Activated CD4-positive, alpha-beta memory T cell treated with anti-CD3 and anti-CD28 coated beads, Interleukin-2, amount 10 ng/mL, durations not matched to agents 7 days and 5 days (primary cell): ENCODE data around the gene GRM5. TPM values are rescaled to one million over a fixed set of nuclear protein-coding genes. Genes with fewer than 3 reads are reported as not detected.

Experiments
- CTCF ChIA-PET: fragments of 350-600 bp; sonication (Branson Sonifier 250); formaldehyde crosslinking; loops from one replicate; lab custom pipeline; 2021; ENCODE audit warnings: antibody characterized with exemption, inconsistent platforms; lab: Charles Lee
- POLR2A ChIA-PET: fragments of 350-600 bp; sonication (Branson Sonifier 250); formaldehyde crosslinking; loops from one replicate; lab custom pipeline; 2021; ENCODE audit warnings: antibody characterized with exemption; lab: Charles Lee
- DNase-seq: peaks from one replicate; pipeline ENCODE4 v3.0.0-alpha.2; 2020
- H3K27ac Mint-ChIP-seq: one replicate; pipeline ENCODE4 v1.8.0; 2021; ENCODE audit warnings: mild to moderate bottlenecking, mixed read lengths
- H3K27me3 Mint-ChIP-seq: one replicate; pipeline ENCODE4 v1.8.0; 2021; ENCODE audit warnings: mixed read lengths
- H3K36me3 Mint-ChIP-seq: one replicate; pipeline ENCODE4 v1.8.0; 2021; ENCODE audit warnings: low read depth, mixed read lengths
- H3K4me1 Mint-ChIP-seq: one replicate; pipeline ENCODE4 v1.8.0; 2021; ENCODE audit warnings: mixed read lengths
- H3K4me3 Mint-ChIP-seq: one replicate; pipeline ENCODE4 v1.8.0; 2021; ENCODE audit warnings: mild to moderate bottlenecking, mixed read lengths
- H3K9me3 Mint-ChIP-seq: one replicate; pipeline ENCODE4 v1.8.0; 2021; ENCODE audit warnings: mixed read lengths
- total RNA-seq, 2 experiments: library from RNA; stranded (reverse); gene quantifications; one replicate each; pipeline ENCODE4 v1.2.3, GENCODE V29; 2021

GRM5 gene
- total RNA-seq, 2 experiments from 2014 or later, result not detected

DNA sequence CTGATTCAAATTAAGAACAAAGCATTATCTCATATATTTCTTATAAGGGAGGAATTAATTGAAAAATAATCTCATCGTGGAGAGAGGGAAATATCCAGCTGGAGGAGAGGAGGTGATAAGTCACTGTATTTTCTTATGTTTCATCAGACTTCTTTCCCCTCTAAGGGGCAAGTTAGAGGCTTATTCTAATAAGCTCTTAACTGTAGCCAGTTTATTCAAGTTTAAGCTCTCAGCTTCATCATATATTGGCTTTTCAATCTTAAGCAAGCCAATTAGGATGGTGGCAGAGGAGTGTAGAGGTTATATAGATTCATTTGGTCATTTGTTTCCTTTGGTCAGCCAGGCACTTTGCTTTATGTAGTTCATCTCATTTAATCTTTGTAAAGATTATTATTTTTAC is 256.7 kb downstream of the GRM5 start:
- peaks cover 2% of the 10 kb centered on the region for H3K27me3 Mint-ChIP-seq
- no peaks in the 10 kb centered on the region for H3K36me3 Mint-ChIP-seq
- no peak overlapping the region for H3K27ac Mint-ChIP-seq
- DNase-seq, result no peak
- H3K4me1 Mint-ChIP-seq, result peaks cover 2% of the 10 kb centered on the region
- H3K4me3 Mint-ChIP-seq, result no peak overlapping the region
- no peaks in the 10 kb centered on the region for H3K9me3 Mint-ChIP-seq
- ChIA-PET POLR2A (no interaction called here), CTCF (no interaction called here)

GRCh38 chr11:88807349-88807748 is 258.4 kb downstream of the GRM5 start:
- H3K36me3 Mint-ChIP-seq, result no peaks in the 10 kb centered on the region
- no peaks in the 10 kb centered on the region for H3K4me1 Mint-ChIP-seq
- DNase-seq, result no peak
- no peaks in the 10 kb centered on the region for H3K9me3 Mint-ChIP-seq
- CTCF ChIA-PET, result no interaction called here
- peaks cover 2% of the 10 kb centered on the region for H3K27me3 Mint-ChIP-seq
- H3K27ac Mint-ChIP-seq, result no peak overlapping the region
- H3K4me3 Mint-ChIP-seq, result no peak overlapping the region
- POLR2A ChIA-PET, result no interaction called here

- no peaks in the 10 kb centered on the region for H3K27me3 Mint-ChIP-seq
- H3K9me3 Mint-ChIP-seq, result no peaks in the 10 kb centered on the region
- ChIA-PET POLR2A (no interaction called here), CTCF (no interaction called here)
- H3K36me3 Mint-ChIP-seq, result no peaks in the 10 kb centered on the region
- no peak overlapping the region for H3K4me3 Mint-ChIP-seq
- DNase-seq, result no peak
- H3K27ac Mint-ChIP-seq, result no peak overlapping the region
- no peaks in the 10 kb centered on the region for H3K4me1 Mint-ChIP-seq
These were observed 259.4 kb downstream of the GRM5 start for GRCh38 chr11:88806410-88806809.

DNA sequence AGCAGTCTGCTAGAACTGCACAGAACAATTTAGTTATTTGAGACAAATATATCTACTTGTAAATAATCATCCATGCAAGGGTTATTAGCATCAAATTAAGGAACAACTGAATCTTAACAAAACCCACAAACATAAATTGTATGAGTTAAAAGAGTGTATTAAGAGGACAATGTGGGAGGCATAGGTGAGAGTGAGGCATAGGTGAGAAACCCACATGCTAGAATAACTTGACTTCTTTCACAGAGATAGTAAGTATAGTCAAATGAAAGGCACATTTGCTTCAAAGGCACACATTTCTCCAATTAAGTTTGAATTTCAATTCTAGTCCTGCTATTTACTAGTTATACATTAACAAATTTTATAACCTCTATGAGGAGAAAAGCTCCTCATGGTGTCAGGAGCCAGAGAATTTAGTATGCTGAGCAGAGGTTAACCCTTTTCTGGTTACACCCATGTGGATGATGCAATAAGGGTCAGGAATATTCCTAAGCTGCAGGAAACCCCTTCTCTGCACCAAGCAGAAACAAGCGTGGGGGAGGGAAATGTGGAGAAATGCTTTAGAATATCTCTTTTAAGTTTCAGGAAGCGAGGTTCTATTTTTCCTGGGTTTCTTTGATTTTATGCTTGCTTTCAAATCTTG is 264.2 kb downstream of the GRM5 start:
- no peak for DNase-seq
- Mint-ChIP-seq H3K36me3 (no peaks in the 10 kb centered on the region), H3K27me3 (no peaks in the 10 kb centered on the region), H3K4me1 (no peaks in the 10 kb centered on the region), H3K9me3 (no peaks in the 10 kb centered on the region), H3K27ac (no peak overlapping the region), H3K4me3 (no peak overlapping the region)
- CTCF ChIA-PET, result no interaction called here
- POLR2A ChIA-PET, result no interaction called here

DNA sequence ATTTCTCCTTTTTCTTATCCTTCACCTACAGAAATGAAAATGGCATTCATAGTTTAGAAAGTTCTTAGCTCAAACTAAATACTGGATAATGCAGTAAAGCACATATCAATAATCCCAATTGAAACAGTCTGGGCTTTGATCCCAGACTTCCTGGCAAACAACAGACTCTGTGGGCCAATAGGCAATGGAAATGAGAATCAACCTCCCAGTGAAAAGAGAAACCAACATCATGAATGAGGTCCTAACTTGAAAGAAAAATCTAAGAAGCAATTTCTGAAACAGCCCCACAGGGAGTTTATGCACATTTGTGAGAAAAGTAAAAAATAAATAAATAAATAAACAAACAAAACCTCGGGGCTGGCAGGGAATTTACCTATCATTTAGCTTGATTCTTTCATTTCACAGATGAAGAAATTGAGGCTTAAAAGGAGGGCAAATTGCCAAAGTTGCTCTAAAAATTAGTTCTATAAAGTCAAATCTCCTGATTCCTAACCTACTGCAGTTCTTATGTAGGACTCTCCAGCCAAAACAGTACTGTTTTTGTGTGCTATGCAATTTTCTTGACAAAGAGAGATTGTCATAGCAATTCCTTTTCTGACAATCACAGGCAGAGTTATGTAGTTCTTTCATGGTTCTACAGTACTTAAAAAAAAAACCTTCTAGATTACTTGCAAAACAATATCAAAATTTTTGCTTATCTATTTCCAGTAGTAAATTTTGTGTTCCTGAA is 265.8 kb downstream of the GRM5 start:
- ChIA-PET POLR2A (no interaction called here), CTCF (no interaction called here)
- Mint-ChIP-seq H3K4me3 (no peak overlapping the region), H3K9me3 (no peaks in the 10 kb centered on the region), H3K4me1 (no peaks in the 10 kb centered on the region), H3K27me3 (no peaks in the 10 kb centered on the region), H3K36me3 (no peaks in the 10 kb centered on the region), H3K27ac (no peak overlapping the region)
- no peak for DNase-seq

- Mint-ChIP-seq H3K4me3 (no peak overlapping the region), H3K27ac (no peak overlapping the region), H3K9me3 (no peaks in the 10 kb centered on the region), H3K27me3 (no peaks in the 10 kb centered on the region), H3K36me3 (no peaks in the 10 kb centered on the region), H3K4me1 (no peaks in the 10 kb centered on the region)
- no peak for DNase-seq
- ChIA-PET CTCF (no interaction called here), POLR2A (no interaction called here)
These were observed 275.6 kb downstream of the GRM5 start for GRCh38 chr11:88790182-88790581.

- Mint-ChIP-seq H3K4me3 (no peak overlapping the region), H3K36me3 (no peaks in the 10 kb centered on the region), H3K27ac (no peak overlapping the region), H3K27me3 (no peaks in the 10 kb centered on the region), H3K4me1 (no peaks in the 10 kb centered on the region), H3K9me3 (peaks cover 2% of the 10 kb centered on the region)
- ChIA-PET POLR2A (no interaction called here), CTCF (no interaction called here)
- no peak for DNase-seq
These were observed 286.2 kb downstream of the GRM5 start for GRCh38 chr11:88779577-88779976.

- H3K9me3 Mint-ChIP-seq, result no peaks in the 10 kb centered on the region
- H3K27me3 Mint-ChIP-seq, result no peaks in the 10 kb centered on the region
- no peaks in the 10 kb centered on the region for H3K4me1 Mint-ChIP-seq
- no peaks in the 10 kb centered on the region for H3K36me3 Mint-ChIP-seq
- no peak for DNase-seq
- no peak overlapping the region for H3K27ac Mint-ChIP-seq
- no peak overlapping the region for H3K4me3 Mint-ChIP-seq
- CTCF ChIA-PET, result no interaction called here
- POLR2A ChIA-PET, result no interaction called here
These were observed 295.2 kb downstream of the GRM5 start for GRCh38 chr11:88770475-88771079.

DNA sequence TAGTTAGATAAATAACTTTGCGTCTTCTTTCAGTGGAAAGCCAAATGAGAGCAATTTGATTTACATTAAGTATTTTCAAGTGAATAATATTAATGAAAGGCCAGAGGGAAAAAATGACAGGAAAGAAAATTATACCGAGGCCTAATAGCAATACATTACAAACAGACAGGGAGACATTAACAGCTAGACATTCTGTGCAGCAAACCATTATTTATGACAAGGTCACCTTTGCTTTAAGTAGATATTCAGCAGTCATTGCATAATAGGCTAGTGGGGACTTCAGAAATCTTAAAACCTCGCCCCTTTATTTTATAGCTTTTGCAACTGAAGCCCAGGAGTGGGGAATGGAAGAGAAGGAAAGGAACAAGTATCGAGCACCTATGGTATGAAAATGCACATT is 321.6 kb downstream of the GRM5 start:
- H3K27me3 Mint-ChIP-seq, result no peaks in the 10 kb centered on the region
- no peak for DNase-seq
- no peaks in the 10 kb centered on the region for H3K36me3 Mint-ChIP-seq
- POLR2A ChIA-PET, result no interaction called here
- H3K4me1 Mint-ChIP-seq, result no peaks in the 10 kb centered on the region
- H3K9me3 Mint-ChIP-seq, result no peaks in the 10 kb centered on the region
- H3K4me3 Mint-ChIP-seq, result no peak overlapping the region
- no peak overlapping the region for H3K27ac Mint-ChIP-seq
- CTCF ChIA-PET, result no interaction called here

DNA sequence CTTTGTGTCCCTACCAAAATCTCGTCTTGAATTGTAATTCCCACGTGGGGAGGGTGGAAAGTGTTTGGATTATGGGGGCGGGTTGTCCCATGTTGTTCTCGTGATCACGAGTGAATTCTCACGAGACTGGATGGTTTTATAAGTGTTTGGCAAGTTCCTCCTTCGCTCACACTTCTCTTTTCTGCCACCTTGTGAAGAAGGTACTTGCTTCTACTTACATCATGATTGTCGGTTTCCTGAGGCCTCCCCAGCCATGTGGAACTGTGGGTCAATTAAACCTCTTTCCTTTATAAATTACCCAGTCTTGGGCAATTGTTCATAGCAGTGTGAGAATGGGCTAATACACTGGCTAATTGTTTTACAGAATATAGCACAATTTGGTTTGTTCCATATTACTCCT is 326.3 kb downstream of the GRM5 start:
- H3K9me3 Mint-ChIP-seq, result no peaks in the 10 kb centered on the region
- CTCF ChIA-PET, result no interaction called here

DNA sequence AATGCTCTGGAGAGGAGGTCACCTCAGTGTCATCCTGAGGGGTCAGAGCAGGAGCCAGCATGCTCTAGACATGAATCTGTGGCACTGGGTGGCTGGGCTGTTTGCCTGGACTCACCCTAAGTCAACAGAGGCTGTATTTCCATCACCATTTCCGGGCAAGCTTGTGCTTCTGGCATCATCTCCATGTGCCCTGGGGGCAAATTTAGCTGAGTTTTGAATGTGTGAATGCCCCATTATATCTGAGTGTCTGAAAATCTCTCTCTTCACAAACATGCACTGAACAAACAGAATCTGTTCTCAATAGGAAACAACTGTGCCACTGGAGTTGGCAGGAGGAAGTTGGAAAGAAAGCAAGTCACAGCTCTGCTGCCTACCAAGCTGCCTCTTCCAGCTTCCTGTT is 356.2 kb downstream of the GRM5 start:
- Mint-ChIP-seq H3K9me3 (no peaks in the 10 kb centered on the region), H3K27me3 (no peaks in the 10 kb centered on the region), H3K36me3 (no peaks in the 10 kb centered on the region), H3K4me3 (no peak overlapping the region), H3K27ac (no peak overlapping the region), H3K4me1 (no peaks in the 10 kb centered on the region)
- DNase-seq, result no peak
- CTCF ChIA-PET, result no interaction called here
- POLR2A ChIA-PET, result no interaction called here

More for the DNA sequence above, 326.3 kb downstream of the GRM5 start:
- DNase-seq, result no peak
- Mint-ChIP-seq H3K27me3 (no peaks in the 10 kb centered on the region), H3K27ac (no peak overlapping the region), H3K4me3 (no peak overlapping the region), H3K36me3 (no peaks in the 10 kb centered on the region), H3K4me1 (no peaks in the 10 kb centered on the region)
- POLR2A ChIA-PET, result no interaction called here

DNA sequence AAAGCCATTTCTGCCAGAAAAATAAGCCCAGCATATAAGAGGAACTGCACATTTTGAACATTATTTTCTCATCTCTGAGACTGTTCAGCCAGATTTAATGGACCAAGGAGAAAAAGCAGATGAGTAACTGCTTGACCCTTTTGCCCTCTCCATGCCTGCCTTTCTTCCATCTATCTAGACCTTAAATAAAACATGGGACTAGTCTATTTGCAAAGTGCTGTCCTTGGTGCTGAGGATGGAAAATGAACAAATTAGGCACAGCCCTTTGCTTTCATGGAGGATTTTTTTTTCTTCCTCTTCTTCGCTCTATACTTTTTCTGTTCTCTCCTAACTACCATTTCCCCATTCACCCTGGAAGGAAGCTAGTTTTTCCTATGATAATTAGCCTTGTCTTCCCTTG is 361.3 kb downstream of the GRM5 start:
- Mint-ChIP-seq H3K27me3 (no peaks in the 10 kb centered on the region), H3K4me1 (no peaks in the 10 kb centered on the region), H3K27ac (no peak overlapping the region), H3K9me3 (no peaks in the 10 kb centered on the region), H3K36me3 (no peaks in the 10 kb centered on the region), H3K4me3 (no peak overlapping the region)
- POLR2A ChIA-PET, result no interaction called here
- CTCF ChIA-PET, result no interaction called here
- DNase-seq, result no peak

- H3K36me3 Mint-ChIP-seq, result no peaks in the 10 kb centered on the region
- H3K9me3 Mint-ChIP-seq, result no peaks in the 10 kb centered on the region
- ChIA-PET CTCF (no interaction called here), POLR2A (no interaction called here)
- DNase-seq, result no peak
- no peaks in the 10 kb centered on the region for H3K4me1 Mint-ChIP-seq
- no peak overlapping the region for H3K27ac Mint-ChIP-seq
- H3K4me3 Mint-ChIP-seq, result no peak overlapping the region
- no peaks in the 10 kb centered on the region for H3K27me3 Mint-ChIP-seq
These were observed 364.0 kb downstream of the GRM5 start for GRCh38 chr11:88701816-88702215.

DNA sequence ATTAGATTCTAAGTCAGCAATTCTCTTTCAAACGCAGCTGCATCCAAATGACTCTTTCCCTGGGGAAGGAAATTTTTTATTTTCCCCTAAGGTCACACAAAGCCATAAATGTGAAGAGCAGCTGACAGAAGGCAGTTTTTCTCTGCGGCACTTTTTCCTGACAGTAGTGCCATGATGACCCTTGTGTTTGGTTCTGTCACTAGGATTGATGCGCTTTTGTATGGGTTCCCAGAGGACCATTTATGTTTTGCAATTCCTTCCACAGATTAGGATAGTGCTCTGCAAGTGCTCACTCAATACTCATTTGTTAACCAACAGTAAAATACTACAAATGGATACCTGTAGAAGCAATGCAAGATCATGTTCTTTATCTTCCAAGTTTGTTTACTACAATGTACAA is 368.6 kb downstream of the GRM5 start:
- no peaks in the 10 kb centered on the region for H3K9me3 Mint-ChIP-seq
- POLR2A ChIA-PET, result no interaction called here
- H3K27me3 Mint-ChIP-seq, result no peaks in the 10 kb centered on the region
- no peaks in the 10 kb centered on the region for H3K4me1 Mint-ChIP-seq
- no peak for DNase-seq
- no peaks in the 10 kb centered on the region for H3K36me3 Mint-ChIP-seq
- CTCF ChIA-PET, result no interaction called here
- H3K27ac Mint-ChIP-seq, result no peak overlapping the region
- H3K4me3 Mint-ChIP-seq, result no peak overlapping the region
